ENCODE data around the gene NANOS3. TPM values are rescaled to one million over a fixed set of nuclear protein-coding genes. Genes with fewer than 3 reads are reported as not detected.
A peak's percentile ranks its signal among the peaks of the same experiment; 100 is the strongest.

Gene NANOS3
- total and polyA plus RNA-seq, 2 of the 13 experiments (the other 11 are each of a cell fraction or from before 2014, with no cell fraction given), result 0.21 TPM; not detected in 1

GRCh38 chr19:13847407-13848339 lies 29.3 kb upstream of the NANOS3 start:
- in situ Hi-C loops (cut with HindIII; ENCODE audit: extremely low pct_ligation_motif_present, low pct_unique_long_range_greater_than_20kb) (no loop called here), intact Hi-C loops (cut with micrococcal nuclease; ENCODE audit: unreplicated experiment) (loop anchor here (5.0 kb wide), 1 partner anchor 695 kb away; the partner anchor contains the start of genes IER2 and STX10)
- CTCF ChIA-PET (ENCODE audit: low intra/inter-chr PET ratio, low total read pairs), result no interaction called here
- no peaks in the 10 kb centered on the region for H3K9me3 ChIP-seq (ENCODE audit: low read length)
- no peak overlapping the region for H2AFZ ChIP-seq (ENCODE audit: low read length)
- peak overlapping the region; percentile 53 to 70 (median 64); a peak in 5 of 6 replicates for H3K4me3 ChIP-seq (replicated peaks in 1 of 3; ENCODE audit: insufficient read depth in 1 of 3, low read depth in 2 of 3, low read length in 3 of 3)
- peak overlapping the region; percentile 99 for H3K9ac ChIP-seq (ENCODE audit: insufficient read depth, low read depth, low read length)
- peak overlapping the region; percentile 88 for H3K4me2 ChIP-seq (ENCODE audit: low read depth, low read length)
- ATAC-seq (peak; percentile 48), DNase-seq (ENCODE audit: low spot score) (peak; percentile 80), FAIRE-seq (no peak)
- no peaks in the 10 kb centered on the region for H3K79me2 ChIP-seq (ENCODE audit: insufficient read depth, low read length)
- WGBS (ENCODE audit: low lambda C conversion rate), result 4% methylated on average over 15 of the region's 47 CpGs
- H3K27me3 ChIP-seq (ENCODE audit: control insufficient read depth in 1 of 2, insufficient read depth in 2 of 2, low read length in 2 of 2), result no peaks in the 10 kb centered on the region; a peak in 1 of 5 replicates
- H3K36me3 ChIP-seq (replicated peaks in 1 of 2; ENCODE audit: control insufficient read depth in 1 of 2, insufficient read depth in 2 of 2, low read length in 2 of 2), result no peaks in the 10 kb centered on the region
- H3K27ac ChIP-seq (ENCODE audit: extremely low read length, insufficient read depth, low read length), result peak overlapping the region; percentile 99
- peaks cover 90% of the 10 kb centered on the region for H3K4me1 ChIP-seq (ENCODE audit: insufficient read depth, low read length)
- POLR2A ChIA-PET, result interaction anchor here (0.9 to 2.7 kb wide), 10 partner anchors 11 to 914 kb away, joined by 3 to 26 read pairs (median 6); partner anchors contain the start of genes C19orf53, FARSA, RFX1 and ZSWIM4
- no TSS peak for BruUV-seq (replicated peaks)
- H4K20me1 ChIP-seq (ENCODE audit: insufficient read depth, low read length), result no peaks in the 10 kb centered on the region
- TF ChIP-seq YY1 (IDR thresholded peaks at IDR 0.05; ENCODE audit: insufficient read depth, insufficient replicate concordance, low read depth, low read length), result peak; percentile 72
- no peak for TF ChIP-seq TOE1 (CRISPR knock-in tag; IDR thresholded peaks at IDR 0.05)
- 0 out of 2 replicates have a peak, but pooled peaks have one; percentile 17 for TF ChIP-seq NRL (CRISPR knock-in tag; IDR thresholded peaks at IDR 0.05; ENCODE audit: borderline replicate concordance)
- no peak; the same call in 1 of the 2 replicates for TF ChIP-seq ZGPAT (CRISPR knock-in tag; IDR thresholded peaks at IDR 0.05)
- TF ChIP-seq NCOA1 (CRISPR knock-in tag; IDR thresholded peaks at IDR 0.05), result 0 out of 2 replicates have a peak, but pooled peaks have one; percentile 63
- TF ChIP-seq KLF16 (CRISPR knock-in tag; IDR thresholded peaks at IDR 0.05), result no peak
- TF ChIP-seq ZNF674 (CRISPR knock-in tag; IDR thresholded peaks at IDR 0.05; ENCODE audit: low read depth), result no peak
- TF ChIP-seq SKIL (CRISPR knock-in tag; IDR thresholded peaks at IDR 0.05; ENCODE audit: borderline replicate concordance), result peak; percentile 84; the same call in 1 of the 2 replicates
- no peak; the same call in 1 of the 2 replicates for TF ChIP-seq RFX1 (IDR thresholded peaks at IDR 0.05)
- TF ChIP-seq RARA (CRISPR knock-in tag; IDR thresholded peaks at IDR 0.05), result no peak; the same call in 1 of the 2 replicates
- TF ChIP-seq ZNF431 (CRISPR knock-in tag; IDR thresholded peaks at IDR 0.05; ENCODE audit: borderline replicate concordance, low read depth), result no peak
- 0 out of 2 replicates have a peak, but pooled peaks have one; percentile 36 for TF ChIP-seq MEF2D (CRISPR knock-in tag; IDR thresholded peaks at IDR 0.05)
- TF ChIP-seq BATF2 (CRISPR knock-in tag; IDR thresholded peaks at IDR 0.05), result no peak
- peak; percentile 54; the same call in 1 of the 2 replicates for TF ChIP-seq ZNF614 (CRISPR knock-in tag; IDR thresholded peaks at IDR 0.05; ENCODE audit: borderline replicate concordance)
- no peak for TF ChIP-seq HNRNPH1 (optimal IDR thresholded peaks at IDR 0.05; ENCODE audit: low read depth, low read length)
- TF ChIP-seq IKZF5 (CRISPR knock-in tag; IDR thresholded peaks at IDR 0.05), result peak; percentile 23; the same call in 1 of the 2 replicates
- no peak; the same call in 1 of the 2 replicates for TF ChIP-seq HOXD1 (CRISPR knock-in tag; IDR thresholded peaks at IDR 0.05)

Data from HepG2 (cell line).